Large intestine (tissue), 3 donors: ENCODE results near the gene PRKCE. TPM values are rescaled to one million over a fixed set of nuclear protein-coding genes. Genes with fewer than 3 reads are reported as not detected.

Experiments used
- DNase-seq, 2 donors: peaks; one replicate each; pipeline versions ENCODE4 v3.0.0 to v3.0.0-alpha.2; 2013
- H3K27ac ChIP-seq: one replicate; pipeline ENCODE4 v1.5.1; 2013; ENCODE audit warnings: low read length
- H3K27me3 ChIP-seq: 2 replicates; pipeline ENCODE4 v1.6.1; 2013; ENCODE audit warnings: low read length; ENCODE audit not compliant: control insufficient read depth, insufficient read depth
- H3K36me3 ChIP-seq: 2 replicates; pipeline ENCODE4 v1.6.1; 2013; ENCODE audit warnings: low read length; ENCODE audit not compliant: control insufficient read depth, insufficient read depth
- H3K4me1 ChIP-seq: one replicate; pipeline ENCODE4 v1.6.1; 2013; ENCODE audit warnings: low read length; ENCODE audit not compliant: control insufficient read depth, insufficient read depth
- H3K4me3 ChIP-seq: one replicate; pipeline ENCODE4 v1.5.1; 2013; ENCODE audit warnings: low read length
- H3K9me3 ChIP-seq: one replicate; pipeline ENCODE4 v1.6.1; 2013; ENCODE audit warnings: mild to moderate bottlenecking, low read depth, low read length, moderate library complexity; ENCODE audit not compliant: control insufficient read depth
- WGBS: methylation state at CpG from one replicate; pipeline ENCODE4 v1.1.5; 2013; ENCODE audit warnings: low lambda C conversion rate; ENCODE audit not compliant: insufficient coverage; 5-methylcytosine and 5-hydroxymethylcytosine counted together
- polyA plus RNA-seq: library from polyadenylated mRNA; unstranded; fragments of 120-200 nt; gene quantifications from one replicate; pipeline ENCODE4 v1.2.1, GENCODE V29; 2013

Gene PRKCE
- polyA plus RNA-seq, 1 donor, result 13.0 TPM

GRCh38 chr2:46040563-46041155, 389.2 kb downstream of the PRKCE start:
- DNase-seq, result peak; percentile 12 to 17
- H3K27ac ChIP-seq, result no peak overlapping the region
- H3K27me3 ChIP-seq, result no peaks in the 10 kb centered on the region
- no peaks in the 10 kb centered on the region for H3K36me3 ChIP-seq
- H3K4me3 ChIP-seq, result no peak overlapping the region
- H3K9me3 ChIP-seq, result no peaks in the 10 kb centered on the region
- peaks cover 7% of the 10 kb centered on the region for H3K4me1 ChIP-seq
- WGBS, result 71% methylated on average over 4 of the region's 7 CpGs

- Histone ChIP-seq H3K4me1 (peaks cover 7% of the 10 kb centered on the region), H3K27ac (no peak overlapping the region), H3K4me3 (no peak overlapping the region), H3K27me3 (no peaks in the 10 kb centered on the region), H3K36me3 (no peaks in the 10 kb centered on the region), H3K9me3 (no peaks in the 10 kb centered on the region)
- 80% methylated on average over 1 of the region's 2 CpGs for WGBS
- no peak for DNase-seq
Observed at GRCh38 chr2:46041434-46041833, 390.0 kb downstream of the PRKCE start.

- H3K27me3 ChIP-seq, result no peaks in the 10 kb centered on the region
- H3K36me3 ChIP-seq, result no peaks in the 10 kb centered on the region
- no peak overlapping the region for H3K27ac ChIP-seq
- H3K4me1 ChIP-seq, result peaks cover 7% of the 10 kb centered on the region
- DNase-seq, result no peak
- H3K4me3 ChIP-seq, result no peak overlapping the region
- no CpG with 5 or more reads among the region's 4 CpGs for WGBS
- no peaks in the 10 kb centered on the region for H3K9me3 ChIP-seq
Observed at GRCh38 chr2:46042207-46042637, 390.7 kb downstream of the PRKCE start.

GRCh38 chr2:46042711-46043110, 391.2 kb downstream of the PRKCE start:
- DNase-seq, result no peak
- Histone ChIP-seq H3K36me3 (no peaks in the 10 kb centered on the region), H3K4me3 (no peak overlapping the region), H3K27ac (no peak overlapping the region), H3K9me3 (no peaks in the 10 kb centered on the region), H3K4me1 (peaks cover 7% of the 10 kb centered on the region), H3K27me3 (no peaks in the 10 kb centered on the region)
- no CpG with 5 or more reads among the region's 3 CpGs for WGBS

- Histone ChIP-seq H3K4me1 (peaks cover 15% of the 10 kb centered on the region), H3K9me3 (no peaks in the 10 kb centered on the region), H3K36me3 (no peaks in the 10 kb centered on the region), H3K4me3 (no peak overlapping the region), H3K27me3 (no peaks in the 10 kb centered on the region), H3K27ac (no peak overlapping the region)
- no peak for DNase-seq
Observed at GRCh38 chr2:46045888-46046287, 394.4 kb downstream of the PRKCE start.

GRCh38 chr2:46047290-46047689, 395.8 kb downstream of the PRKCE start:
- Histone ChIP-seq H3K4me1 (peaks cover 14% of the 10 kb centered on the region), H3K9me3 (no peaks in the 10 kb centered on the region), H3K27ac (no peak overlapping the region), H3K27me3 (no peaks in the 10 kb centered on the region), H3K4me3 (no peak overlapping the region), H3K36me3 (peaks cover 4% of the 10 kb centered on the region)
- 77% methylated on average over 3 of the region's 5 CpGs for WGBS
- DNase-seq, result no peak

GRCh38 chr2:46048693-46049092, 397.2 kb downstream of the PRKCE start:
- H3K36me3 ChIP-seq, result peaks cover 4% of the 10 kb centered on the region
- H3K4me3 ChIP-seq, result no peak overlapping the region
- no CpG with 5 or more reads among the region's 2 CpGs for WGBS
- peaks cover 12% of the 10 kb centered on the region for H3K4me1 ChIP-seq
- H3K27ac ChIP-seq, result no peak overlapping the region
- no peaks in the 10 kb centered on the region for H3K9me3 ChIP-seq
- DNase-seq, result peak; percentile 44 to 64
- H3K27me3 ChIP-seq, result no peaks in the 10 kb centered on the region

GRCh38 chr2:46050027-46050426, 398.6 kb downstream of the PRKCE start:
- no peaks in the 10 kb centered on the region for H3K9me3 ChIP-seq
- no peak overlapping the region for H3K4me3 ChIP-seq
- H3K4me1 ChIP-seq, result peaks cover 12% of the 10 kb centered on the region
- no peak for DNase-seq
- peaks cover 4% of the 10 kb centered on the region for H3K36me3 ChIP-seq
- H3K27me3 ChIP-seq, result no peaks in the 10 kb centered on the region
- 57% methylated on average over 1 of the region's 8 CpGs for WGBS
- H3K27ac ChIP-seq, result no peak overlapping the region

- H3K27me3 ChIP-seq, result no peaks in the 10 kb centered on the region
- H3K27ac ChIP-seq, result no peak overlapping the region
- H3K36me3 ChIP-seq, result peaks cover 4% of the 10 kb centered on the region
- H3K9me3 ChIP-seq, result no peaks in the 10 kb centered on the region
- H3K4me3 ChIP-seq, result no peak overlapping the region
- no peak for DNase-seq
- no CpG with 5 or more reads among the region's 2 CpGs for WGBS
- H3K4me1 ChIP-seq, result peaks cover 12% of the 10 kb centered on the region
Observed at GRCh38 chr2:46050489-46050888, 399.0 kb downstream of the PRKCE start.

- H3K4me1 ChIP-seq, result peaks cover 12% of the 10 kb centered on the region
- H3K27ac ChIP-seq, result no peak overlapping the region
- H3K4me3 ChIP-seq, result no peak overlapping the region
- WGBS, result no CpG with 5 or more reads among the region's 1 CpG
- no peaks in the 10 kb centered on the region for H3K27me3 ChIP-seq
- no peaks in the 10 kb centered on the region for H3K9me3 ChIP-seq
- H3K36me3 ChIP-seq, result peaks cover 4% of the 10 kb centered on the region
- no peak for DNase-seq
Observed at GRCh38 chr2:46051085-46051484, 399.6 kb downstream of the PRKCE start.

- WGBS, result 100% methylated on average over 2 of the region's 9 CpGs
- Histone ChIP-seq H3K4me1 (peaks cover 7% of the 10 kb centered on the region), H3K27me3 (no peaks in the 10 kb centered on the region), H3K27ac (no peak overlapping the region), H3K36me3 (peaks cover 4% of the 10 kb centered on the region), H3K4me3 (no peak overlapping the region), H3K9me3 (no peaks in the 10 kb centered on the region)
- DNase-seq, result no peak
Observed at GRCh38 chr2:46053564-46053963, 402.1 kb downstream of the PRKCE start.
